ENCODE data around the gene TNRC6B.
"Not testable (repeated sequence)": the region's sequence is repeated elsewhere in the genome, so short reads cannot be mapped to it uniquely, and the experiment has no call there.

TNRC6B gene

DNA sequence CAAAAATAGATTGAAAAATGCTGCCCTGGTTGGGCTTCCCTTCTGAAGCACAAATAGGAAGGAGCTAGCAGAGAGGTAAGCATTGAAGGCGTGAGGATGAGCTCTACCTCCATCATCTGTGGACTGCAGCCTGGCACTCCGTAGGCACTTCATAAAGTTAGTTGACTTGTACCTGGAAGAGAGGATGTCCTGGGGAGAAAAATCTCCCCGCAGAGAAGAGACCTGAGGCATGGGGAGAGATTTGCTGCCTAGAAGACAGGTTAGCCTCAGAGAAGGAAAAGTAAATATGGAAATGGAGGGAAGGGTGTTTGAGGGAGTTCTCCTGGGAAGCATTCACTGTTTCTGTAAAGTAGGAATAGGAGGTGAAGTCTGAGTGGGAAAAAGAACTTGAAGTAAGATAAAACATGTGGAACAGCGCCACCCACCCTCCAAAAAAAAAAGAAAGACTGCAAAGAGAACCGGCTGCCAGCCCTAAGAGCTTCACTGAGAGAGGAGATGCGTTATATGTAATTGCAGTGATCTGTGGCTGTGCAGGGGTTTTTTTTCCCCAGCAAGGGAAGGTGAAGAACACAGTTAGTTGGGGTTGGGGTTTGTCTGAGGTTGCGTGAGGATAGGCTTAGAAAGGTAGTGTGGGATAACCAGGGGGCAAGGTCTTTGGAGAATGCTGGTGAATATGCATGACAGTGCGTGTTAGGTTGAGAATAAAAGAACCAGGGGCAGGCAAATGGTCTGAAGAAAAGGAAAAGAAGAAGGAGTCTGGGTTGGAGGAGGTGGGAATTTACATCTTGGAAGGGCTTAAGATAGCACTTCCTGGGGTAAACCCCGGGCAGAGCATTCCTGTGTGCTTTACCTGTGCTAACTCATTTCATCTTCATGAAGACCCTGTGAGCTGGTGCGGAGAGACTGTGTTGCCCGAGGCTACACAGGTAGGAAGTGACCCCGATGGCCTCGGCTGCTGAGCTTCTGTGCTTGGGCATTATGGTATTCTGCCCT, 16.0 kb downstream of the TNRC6B start:
- TF ChIP-seq, protein P1, sequence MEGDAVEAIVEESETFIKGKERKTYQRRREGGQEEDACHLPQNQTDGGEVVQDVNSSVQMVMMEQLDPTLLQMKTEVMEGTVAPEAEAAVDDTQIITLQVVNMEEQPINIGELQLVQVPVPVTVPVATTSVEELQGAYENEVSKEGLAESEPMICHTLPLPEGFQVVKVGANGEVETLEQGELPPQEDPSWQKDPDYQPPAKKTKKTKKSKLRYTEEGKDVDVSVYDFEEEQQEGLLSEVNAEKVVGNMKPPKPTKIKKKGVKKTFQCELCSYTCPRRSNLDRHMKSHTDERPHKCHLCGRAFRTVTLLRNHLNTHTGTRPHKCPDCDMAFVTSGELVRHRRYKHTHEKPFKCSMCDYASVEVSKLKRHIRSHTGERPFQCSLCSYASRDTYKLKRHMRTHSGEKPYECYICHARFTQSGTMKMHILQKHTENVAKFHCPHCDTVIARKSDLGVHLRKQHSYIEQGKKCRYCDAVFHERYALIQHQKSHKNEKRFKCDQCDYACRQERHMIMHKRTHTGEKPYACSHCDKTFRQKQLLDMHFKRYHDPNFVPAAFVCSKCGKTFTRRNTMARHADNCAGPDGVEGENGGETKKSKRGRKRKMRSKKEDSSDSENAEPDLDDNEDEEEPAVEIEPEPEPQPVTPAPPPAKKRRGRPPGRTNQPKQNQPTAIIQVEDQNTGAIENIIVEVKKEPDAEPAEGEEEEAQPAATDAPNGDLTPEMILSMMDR (IDR thresholded peaks at IDR 0.05; ENCODE audit: borderline replicate concordance, control extremely low read depth, extremely low read depth, insufficient read depth, missing control alignments), result no peak
- no peak for DNase-seq (ENCODE audit: low spot score)
- in situ Hi-C loops (cut with MboI; ENCODE audit: low sequenced_read_pairs, unreplicated experiment), result loop anchor here (25.0 kb wide), 1 partner anchor 656 kb away; the partner anchor contains the start of gene RPS19BP1

DNA sequence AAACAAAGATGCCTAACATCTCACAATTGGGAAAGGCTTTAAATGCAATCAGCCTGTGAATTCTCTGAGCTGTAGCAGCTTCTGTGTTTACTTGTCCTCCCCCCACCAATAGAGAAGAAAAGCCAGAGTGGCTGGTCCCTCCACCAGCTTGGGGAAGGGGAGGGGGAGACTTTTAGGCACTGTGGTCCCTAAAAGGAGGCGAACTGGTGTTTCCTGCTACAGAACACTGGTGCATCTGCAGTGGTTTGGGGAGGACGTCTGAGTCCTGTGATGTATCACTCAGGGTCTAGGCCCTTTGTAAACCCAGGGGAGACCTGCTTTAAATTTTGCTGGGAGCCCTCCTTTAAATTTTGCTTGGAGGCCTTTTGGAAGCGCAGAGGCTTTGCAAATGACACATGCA, 16.9 kb downstream of the TNRC6B start:
- DNase-seq (ENCODE audit: low spot score), result no peak
- TF ChIP-seq, protein P1 (IDR thresholded peaks at IDR 0.05; ENCODE audit: borderline replicate concordance, control extremely low read depth, extremely low read depth, insufficient read depth, missing control alignments), result no peak
- in situ Hi-C loops (cut with MboI; ENCODE audit: low sequenced_read_pairs, unreplicated experiment), result loop anchor here (25.0 kb wide), 1 partner anchor 657 kb away; the partner anchor contains the start of gene RPS19BP1

DNA sequence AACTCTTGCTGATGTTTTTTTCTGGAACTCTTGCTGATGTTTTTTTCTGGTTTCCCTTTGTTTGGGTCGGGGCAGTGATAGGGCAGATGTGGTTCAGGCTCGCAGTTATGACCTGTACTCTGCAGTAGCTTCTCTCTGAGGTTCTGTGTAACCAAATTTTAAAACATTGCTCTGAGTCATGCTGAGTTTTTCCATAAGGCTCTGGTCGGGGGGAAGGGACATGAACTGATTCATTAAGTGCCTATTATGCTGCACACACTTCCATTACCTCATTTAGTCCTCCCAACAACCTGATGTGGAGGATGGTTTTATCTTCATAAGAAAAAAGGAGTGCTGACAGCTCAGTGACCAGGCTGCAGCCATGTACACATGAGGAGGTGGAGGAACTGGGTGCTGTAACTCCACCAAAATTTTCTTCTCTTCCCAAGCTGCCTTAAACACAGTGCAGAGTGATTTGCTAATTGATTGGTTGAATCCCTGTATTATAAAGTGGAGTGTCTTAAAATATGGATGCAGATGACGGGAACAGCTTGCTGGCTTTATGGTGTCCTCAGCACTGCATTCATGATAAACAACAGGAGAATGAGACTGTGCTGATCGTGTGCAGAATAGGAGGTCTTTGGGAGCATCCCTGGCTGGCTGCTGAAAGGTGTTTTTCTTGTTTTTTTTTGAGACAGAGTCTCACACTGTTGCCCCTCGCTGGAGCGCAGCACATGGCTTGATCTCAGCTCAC, 19.1 kb downstream of the TNRC6B start:
- TF ChIP-seq, protein P1 (IDR thresholded peaks at IDR 0.05; ENCODE audit: borderline replicate concordance, control extremely low read depth, extremely low read depth, insufficient read depth, missing control alignments), result no peak
- in situ Hi-C loops (cut with MboI; ENCODE audit: low sequenced_read_pairs, unreplicated experiment), result loop anchor here (25.0 kb wide), 1 partner anchor 659 kb away; the partner anchor contains the start of gene RPS19BP1
- DNase-seq (ENCODE audit: low spot score), result peak; percentile 59

DNA sequence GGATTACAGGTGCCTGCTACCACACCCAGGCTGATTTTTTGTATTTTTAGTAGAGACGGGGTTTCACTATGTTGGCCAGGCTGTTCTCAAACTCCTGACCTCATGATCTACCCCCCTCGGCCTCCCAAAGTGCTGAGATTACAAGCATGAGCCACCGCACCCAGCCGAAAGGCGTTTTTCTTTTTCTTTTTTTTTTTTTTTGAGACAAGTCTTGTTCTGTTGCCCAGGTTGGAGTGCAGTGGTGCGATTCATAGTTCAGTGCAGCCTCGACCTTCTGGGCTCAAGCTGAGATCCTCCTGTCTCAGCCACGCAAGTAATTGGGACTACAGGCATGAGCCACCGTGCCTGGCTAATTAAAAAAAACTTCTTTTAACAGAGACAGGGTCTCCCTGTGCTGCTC, 19.7 kb downstream of the TNRC6B start:
- in situ Hi-C loops (cut with MboI; ENCODE audit: low sequenced_read_pairs, unreplicated experiment), result loop anchor here (25.0 kb wide), 1 partner anchor 660 kb away; the partner anchor contains the start of gene RPS19BP1
- not testable (repeated sequence) for DNase-seq (ENCODE audit: low spot score)

DNA sequence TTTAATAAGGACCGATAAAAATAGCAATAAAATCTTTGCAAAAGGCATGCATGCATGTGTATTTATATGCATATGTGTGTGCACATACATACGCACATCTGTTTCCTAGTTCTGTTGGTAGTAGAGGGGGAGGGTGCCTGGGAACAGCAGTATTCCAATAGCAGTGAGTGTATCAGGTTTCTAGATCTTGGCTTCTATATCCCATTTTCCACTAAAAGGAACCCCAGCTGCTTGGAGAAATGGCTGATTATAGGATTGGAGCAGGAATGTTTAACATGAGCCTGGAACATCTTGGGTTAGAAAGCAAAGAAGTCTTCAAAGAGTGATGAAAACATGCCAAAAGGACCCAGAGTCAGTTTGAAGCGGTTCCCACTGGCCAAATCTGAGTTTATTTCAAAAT, 21.0 kb downstream of the TNRC6B start:
- DNase-seq (ENCODE audit: low spot score), result no peak
- TF ChIP-seq, protein P1 (IDR thresholded peaks at IDR 0.05; ENCODE audit: borderline replicate concordance, control extremely low read depth, extremely low read depth, insufficient read depth, missing control alignments), result no peak
- in situ Hi-C loops (cut with MboI; ENCODE audit: low sequenced_read_pairs, unreplicated experiment), result loop anchor here (25.0 kb wide), 1 partner anchor 661 kb away; the partner anchor contains the start of gene RPS19BP1

DNA sequence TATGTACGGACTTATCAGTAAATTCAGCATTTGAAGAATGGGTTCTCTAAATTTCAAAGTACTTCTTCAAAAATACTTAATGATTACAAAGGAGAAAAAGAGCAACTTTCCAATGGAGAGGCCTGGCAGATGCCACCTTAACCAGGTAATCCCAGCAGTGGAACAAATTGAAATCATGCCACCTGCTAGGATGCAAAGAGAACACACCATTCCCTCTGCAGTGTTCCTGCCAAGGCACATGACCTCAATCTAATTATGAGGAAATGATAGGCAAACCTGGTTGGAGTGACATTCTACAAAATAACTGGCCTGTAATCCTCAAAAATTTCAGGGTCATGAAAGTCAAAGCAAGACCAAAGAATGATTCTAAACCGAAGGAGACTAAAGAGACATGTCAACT, 21.5 kb downstream of the TNRC6B start:
- DNase-seq (ENCODE audit: low spot score), result no peak
- TF ChIP-seq, protein P1 (IDR thresholded peaks at IDR 0.05; ENCODE audit: borderline replicate concordance, control extremely low read depth, extremely low read depth, insufficient read depth, missing control alignments), result no peak
- in situ Hi-C loops (cut with MboI; ENCODE audit: low sequenced_read_pairs, unreplicated experiment), result loop anchor here (25.0 kb wide), 1 partner anchor 662 kb away; the partner anchor contains the start of gene RPS19BP1
